Gastrocnemius medialis (tissue), 4 donors: ENCODE measurements around the gene STX8. TPM values are rescaled to one million over a fixed set of nuclear protein-coding genes. Genes with fewer than 3 reads are reported as not detected.

Source experiments
- ATAC-seq, 2 donors: fragments of 150-250 bp; one replicate each; pipeline ENCODE4 v1.9.1; 2016
- DNase-seq, 2 donors: peaks; one replicate each; pipeline ENCODE4 v3.0.0-alpha.2; 2019
- H3K27ac ChIP-seq, 4 donors: fragments of 200-600 bp; sonication (generic); 1 replicate in 1 of 4; 2 replicates in 3 of 4; pipeline ENCODE4 v1.5.1; 2016 to 2018; ENCODE audit warnings: mild to moderate bottlenecking in 2 of 4, moderate library complexity in 1 of 4
- H3K27me3 ChIP-seq, 3 donors: fragments of 200-600 bp; sonication (generic) in 2 of 3; 1 replicate in 1 of 3; 2 replicates in 2 of 3; pipeline versions ENCODE4 v1.5.1 to v1.6.0; 2016 to 2019; ENCODE audit warnings: mild to moderate bottlenecking in 1 of 3, moderate library complexity in 1 of 3
- H3K36me3 ChIP-seq, 2 donors: fragments of 200-600 bp; sonication (generic) in 1 of 2; one replicate each; pipeline ENCODE4 v1.5.1; 2017 to 2018
- H3K4me1 ChIP-seq, 2 donors: fragments of 200-600 bp; sonication (generic) in 1 of 2; one replicate each; pipeline ENCODE4 v1.5.1; 2016 to 2017; ENCODE audit warnings: mild to moderate bottlenecking in 2 of 2
- H3K4me3 ChIP-seq, 4 donors: fragments of 200-600 bp; sonication (generic) in 3 of 4; 1 replicate in 1 of 4; 2 replicates in 3 of 4; pipeline ENCODE4 v1.5.1; 2016 to 2019; ENCODE audit warnings: mild to moderate bottlenecking in 2 of 4
- H3K9me3 ChIP-seq, 3 donors: fragments of 200-600 bp; sonication (generic) in 2 of 3; 1 replicate in 1 of 3; 2 replicates in 2 of 3; pipeline ENCODE4 v1.5.1; 2016 to 2019
- CTCF ChIP-seq, 5 experiments: fragments of 450-650 bp in 3 of 5; fragments of 200-600 bp in 2 of 5; sonication (generic) in 2 of 5; IDR thresholded peaks in 4 of 5; conservative IDR thresholded peaks in 1 of 5; 1 replicate in 4 of 5; 2 replicates in 1 of 5; pipeline ENCODE4 v1.5.1; 2016 to 2019; ENCODE audit warnings: antibody characterized with exemption in 5 of 5, mild to moderate bottlenecking in 3 of 5, moderate library complexity in 3 of 5
- POLR2A ChIP-seq, 2 donors: fragments of 450-650 bp; IDR thresholded peaks; one replicate each; pipeline ENCODE4 v1.6.1; 2017; ENCODE audit warnings: antibody characterized with exemption in 2 of 2, mild to moderate bottlenecking in 2 of 2, moderate library complexity in 2 of 2
- in situ Hi-C, 4 donors: fragments of 200-750 bp; cut with MboI; loops; one replicate each; pipeline versions ENCODE4 v1.15.0 to v1.8.0; 2017; ENCODE audit warnings: low sequenced_read_pairs in 4 of 4
- intact Hi-C: fragments of 100-400 bp; cut with DNase I; formaldehyde crosslinking; loops from one replicate; pipeline ENCODE4 v1.15.1; 2023; ENCODE audit warnings: low total_unique reads
- total RNA-seq, 4 donors: library from RNA; depleted of rRNA; stranded (reverse); fragments of >200 nt; gene quantifications; one replicate each; pipeline versions ENCODE4 v1.1.0 to v1.2.3, GENCODE V29; 2016

STX8 gene
- total RNA-seq, result 10 to 100 TPM; 39.1 to 67.7 (median 58.2) TPM

- Histone ChIP-seq H3K4me1 (peaks cover 17 to 29% of the 10 kb centered on the region in 2 donors), H3K27me3 (no peaks in the 10 kb centered on the region), H3K9me3 (no peaks in the 10 kb centered on the region), H3K27ac (peak within 1 kb of the TSS; percentile 55 to 76 (median 71)), H3K36me3 (peaks cover 0 to 2% of the 10 kb centered on the region in 2 donors), H3K4me3 (peak within 1 kb of the TSS; percentile 77 to 93 (median 84))
- TF ChIP-seq POLR2A (IDR thresholded peaks at IDR 0.05) (peak in 1 of 2 donors; percentile 33), CTCF (IDR thresholded peaks at IDR 0.05 in 4 of 5, conservative IDR thresholded peaks at IDR 0.05 in 1 of 5) (no peak)
- peak; percentile 84 to 86 for ATAC-seq
- peak; percentile 75 to 84 for DNase-seq
- intact Hi-C loops, result no loop called here
- in situ Hi-C loops, result no loop called here
Measured at GRCh38 chr17:9575381-9576101, at the start of gene STX8. Gene STX8 (minus strand): TSS chr17:9575820. CDS start chr17:9575808, 12 bp downstream.

GRCh38 chr17:9622961-9623360 is 47.3 kb upstream of the STX8 start:
- no peak for DNase-seq
- ATAC-seq, result no peak
- Histone ChIP-seq H3K36me3 (no peaks in the 10 kb centered on the region), H3K9me3 (peaks cover 0 to 7% (median 0%) of the 10 kb centered on the region in 3 donors), H3K4me1 (no peaks in the 10 kb centered on the region), H3K27me3 (no peaks in the 10 kb centered on the region), H3K4me3 (no peak overlapping the region), H3K27ac (no peak overlapping the region)
- TF ChIP-seq CTCF (IDR thresholded peaks at IDR 0.05 in 4 of 5, conservative IDR thresholded peaks at IDR 0.05 in 1 of 5) (no peak), POLR2A (IDR thresholded peaks at IDR 0.05) (no peak)
- intact Hi-C loops, result no loop called here
- in situ Hi-C loops, result no loop called here

GRCh38 chr17:9615486-9615885 is 39.9 kb upstream of the STX8 start:
- ATAC-seq, result no peak
- H3K4me1 ChIP-seq, result no peaks in the 10 kb centered on the region

GRCh38 chr17:9612006-9612405 is 36.4 kb upstream of the STX8 start:
- no peaks in the 10 kb centered on the region for H3K27me3 ChIP-seq
- intact Hi-C loops (no loop called here), in situ Hi-C loops (no loop called here)
- DNase-seq (no peak), ATAC-seq (no peak)
- no peaks in the 10 kb centered on the region for H3K9me3 ChIP-seq
- no peak overlapping the region for H3K27ac ChIP-seq
- H3K36me3 ChIP-seq, result no peaks in the 10 kb centered on the region
- no peak overlapping the region for H3K4me3 ChIP-seq
- TF ChIP-seq POLR2A (IDR thresholded peaks at IDR 0.05) (no peak), CTCF (IDR thresholded peaks at IDR 0.05 in 4 of 5, conservative IDR thresholded peaks at IDR 0.05 in 1 of 5) (no peak)
- no peaks in the 10 kb centered on the region for H3K4me1 ChIP-seq

More at GRCh38 chr17:9615486-9615885, 39.9 kb upstream of the STX8 start:
- H3K9me3 ChIP-seq, result no peaks in the 10 kb centered on the region
- no peak for TF ChIP-seq POLR2A (IDR thresholded peaks at IDR 0.05)
- no peak for TF ChIP-seq CTCF (IDR thresholded peaks at IDR 0.05 in 4 of 5, conservative IDR thresholded peaks at IDR 0.05 in 1 of 5)
- no peak for DNase-seq
- H3K27me3 ChIP-seq, result no peaks in the 10 kb centered on the region
- intact Hi-C loops (no loop called here), in situ Hi-C loops (no loop called here)
- H3K36me3 ChIP-seq, result no peaks in the 10 kb centered on the region
- no peak overlapping the region for H3K4me3 ChIP-seq
- no peak overlapping the region for H3K27ac ChIP-seq
